COLO668 (cell line): ENCODE measurements around the gene TMEM92.

Experiments used
- DNase-seq: peaks from one replicate; lab custom pipeline; 2025; ENCODE audit not compliant: unreplicated experiment; lab: John Stamatoyannopoulos, UW

TMEM92 gene

GRCh38 chr17:50274142-50274896, at the start of gene TMEM92:
TMEM92 (plus strand) TSS chr17:50274466; CDS start chr17:50274502, 36 bp downstream.
- DNase-seq: no peak

GRCh38 chr17:50225701-50226240, 48.5 kb upstream of the TMEM92 start:
- DNase-seq: no peak

- no peak for DNase-seq
These were observed 39.7 kb upstream of the TMEM92 start for GRCh38 chr17:50234581-50234980.

- no peak for DNase-seq
These were observed 36.4 kb upstream of the TMEM92 start for GRCh38 chr17:50237901-50238300.

GRCh38 chr17:50238601-50239280, 35.5 kb upstream of the TMEM92 start:
- no peak for DNase-seq

GRCh38 chr17:50239937-50240336, 34.3 kb upstream of the TMEM92 start:
- DNase-seq: no peak

- no peak for DNase-seq
These were observed 33.4 kb upstream of the TMEM92 start for GRCh38 chr17:50240851-50241250.

- DNase-seq: no peak
These were observed 32.8 kb upstream of the TMEM92 start for GRCh38 chr17:50241431-50241830.

GRCh38 chr17:50244771-50245170, 29.5 kb upstream of the TMEM92 start:
- no peak for DNase-seq

- no peak for DNase-seq
These were observed 26.0 kb upstream of the TMEM92 start for GRCh38 chr17:50248255-50248654.

GRCh38 chr17:50252781-50253180, 21.5 kb upstream of the TMEM92 start:
- no peak for DNase-seq

GRCh38 chr17:50255766-50256635, 18.3 kb upstream of the TMEM92 start:
- no peak for DNase-seq

- DNase-seq: no peak
These were observed 17.2 kb upstream of the TMEM92 start for GRCh38 chr17:50256826-50257618.

- no peak for DNase-seq
These were observed 16.5 kb upstream of the TMEM92 start for GRCh38 chr17:50257676-50258224.

- DNase-seq: no peak
These were observed 15.4 kb upstream of the TMEM92 start for GRCh38 chr17:50258647-50259476.

- DNase-seq: no peak
These were observed 14.6 kb upstream of the TMEM92 start for GRCh38 chr17:50259477-50260324.

- no peak for DNase-seq
These were observed 13.8 kb upstream of the TMEM92 start for GRCh38 chr17:50260501-50260911.
